Epithelial cell of esophagus (primary cell): ENCODE results near the gene CHST11.
"Not testable (repeated sequence)": the region's sequence is repeated elsewhere in the genome, so short reads cannot be mapped to it uniquely, and the experiment has no call there.

Source experiments
- DNase-seq: peaks from one replicate; pipeline ENCODE4 v3.0.0; 2010; ENCODE audit warnings: low read depth
- H3K4me3 ChIP-seq: 2 replicates; pipeline ENCODE4 v1.5.1; 2011; ENCODE audit warnings: mild to moderate bottlenecking, low read length, control low read depth
- TF ChIP-seq, protein P1 (sequence below): IDR thresholded peaks from 2 replicates; pipeline ENCODE4 v1.5.1; 2011; ENCODE audit warnings: low read depth, mild to moderate bottlenecking, low read length, control low read depth, inconsistent platforms; ENCODE audit not compliant: insufficient read depth; ENCODE audit errors: missing control alignments

Gene CHST11

DNA sequence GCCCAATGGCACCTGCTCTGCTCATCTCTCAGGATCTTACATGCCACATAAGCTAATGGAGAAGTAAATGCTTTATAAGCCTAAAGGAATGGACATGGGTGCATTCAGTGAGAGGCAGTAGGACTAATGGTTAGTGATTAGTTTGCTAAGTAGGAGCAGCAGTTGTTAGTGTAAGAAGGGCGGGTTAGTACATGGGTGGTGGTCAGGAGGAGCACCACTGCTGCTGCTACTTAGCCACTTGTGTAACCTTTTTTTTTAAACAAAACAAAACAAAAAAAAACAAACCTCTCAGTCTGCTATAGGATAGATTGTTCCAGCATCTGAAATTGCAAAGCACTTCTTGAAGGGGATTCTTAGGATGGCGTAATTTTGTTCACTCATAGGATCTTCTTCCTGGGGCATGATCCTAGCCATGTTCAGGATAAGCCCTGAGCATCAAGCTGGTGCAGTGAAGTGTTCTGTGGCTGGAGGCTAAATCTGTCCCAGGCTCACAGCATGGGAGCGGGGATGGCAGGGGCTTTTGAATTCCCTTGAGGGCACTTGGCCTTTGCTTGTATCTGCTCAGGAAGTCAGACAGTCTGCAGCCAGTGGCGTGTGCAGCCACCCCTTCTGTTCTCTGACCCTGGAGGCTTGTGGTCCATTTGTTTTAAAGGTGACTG, 63.6 kb downstream of the CHST11 start:
- no peak overlapping the region for H3K4me3 ChIP-seq
- TF ChIP-seq, protein P1, sequence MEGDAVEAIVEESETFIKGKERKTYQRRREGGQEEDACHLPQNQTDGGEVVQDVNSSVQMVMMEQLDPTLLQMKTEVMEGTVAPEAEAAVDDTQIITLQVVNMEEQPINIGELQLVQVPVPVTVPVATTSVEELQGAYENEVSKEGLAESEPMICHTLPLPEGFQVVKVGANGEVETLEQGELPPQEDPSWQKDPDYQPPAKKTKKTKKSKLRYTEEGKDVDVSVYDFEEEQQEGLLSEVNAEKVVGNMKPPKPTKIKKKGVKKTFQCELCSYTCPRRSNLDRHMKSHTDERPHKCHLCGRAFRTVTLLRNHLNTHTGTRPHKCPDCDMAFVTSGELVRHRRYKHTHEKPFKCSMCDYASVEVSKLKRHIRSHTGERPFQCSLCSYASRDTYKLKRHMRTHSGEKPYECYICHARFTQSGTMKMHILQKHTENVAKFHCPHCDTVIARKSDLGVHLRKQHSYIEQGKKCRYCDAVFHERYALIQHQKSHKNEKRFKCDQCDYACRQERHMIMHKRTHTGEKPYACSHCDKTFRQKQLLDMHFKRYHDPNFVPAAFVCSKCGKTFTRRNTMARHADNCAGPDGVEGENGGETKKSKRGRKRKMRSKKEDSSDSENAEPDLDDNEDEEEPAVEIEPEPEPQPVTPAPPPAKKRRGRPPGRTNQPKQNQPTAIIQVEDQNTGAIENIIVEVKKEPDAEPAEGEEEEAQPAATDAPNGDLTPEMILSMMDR, result no peak
- DNase-seq, result no peak

DNA sequence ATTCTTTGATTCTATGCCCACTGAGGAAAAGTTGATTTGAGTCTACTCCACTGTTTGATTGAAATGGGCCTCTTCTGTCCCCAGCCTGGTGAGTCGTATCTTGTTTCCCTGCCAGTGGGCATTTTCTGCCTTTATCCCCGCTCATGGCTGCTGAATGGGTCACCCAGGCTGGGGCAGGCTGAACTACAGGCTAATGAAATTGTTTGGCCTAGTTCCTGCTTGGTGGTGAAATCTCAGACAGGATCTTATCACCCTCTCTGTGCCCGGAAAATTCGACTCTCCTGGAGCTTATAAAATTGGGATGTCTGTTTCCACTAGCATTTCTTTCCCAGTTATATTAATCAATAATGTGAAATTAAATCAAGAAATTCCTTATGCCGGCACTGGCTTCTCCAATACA, 65.0 kb downstream of the CHST11 start:
- no peak for DNase-seq
- no peak overlapping the region for H3K4me3 ChIP-seq
- TF ChIP-seq, protein P1, result no peak

DNA sequence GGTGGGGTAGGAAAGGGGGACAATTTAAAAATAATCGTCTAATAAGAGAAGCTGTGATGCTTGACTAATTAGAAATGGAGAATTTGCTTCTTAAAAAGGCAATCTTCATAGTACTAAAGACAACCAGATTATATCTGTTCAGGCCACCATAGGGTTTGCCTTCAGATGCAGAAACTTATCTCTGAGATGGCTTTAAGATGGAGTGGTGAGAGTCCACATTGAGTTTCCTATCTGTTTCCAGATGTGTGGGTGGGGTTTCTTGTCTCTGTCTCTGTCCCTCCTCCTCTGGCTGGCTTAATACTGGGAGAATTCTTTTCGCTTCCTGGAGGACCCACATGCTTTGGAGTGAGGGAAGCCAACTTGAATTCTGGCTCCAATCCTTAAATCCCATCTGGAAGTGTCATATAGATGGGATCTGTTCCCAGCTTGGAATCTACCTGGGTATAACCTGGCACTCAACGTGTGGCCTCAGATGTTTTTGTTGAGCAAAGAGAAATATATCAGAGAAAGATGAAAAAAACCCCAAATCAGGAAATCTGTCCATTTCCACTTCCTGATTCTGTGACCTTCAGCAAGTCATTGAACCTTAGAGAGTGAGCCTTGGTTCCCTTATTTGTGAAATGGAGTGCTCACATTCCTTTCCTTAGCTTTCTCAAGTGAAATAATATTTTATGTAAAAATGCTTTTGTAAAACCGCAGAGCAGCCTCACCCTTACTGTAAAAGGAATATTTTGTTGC, 66.4 kb downstream of the CHST11 start:
- TF ChIP-seq, protein P1, result no peak
- no peak overlapping the region for H3K4me3 ChIP-seq
- DNase-seq, result no peak

DNA sequence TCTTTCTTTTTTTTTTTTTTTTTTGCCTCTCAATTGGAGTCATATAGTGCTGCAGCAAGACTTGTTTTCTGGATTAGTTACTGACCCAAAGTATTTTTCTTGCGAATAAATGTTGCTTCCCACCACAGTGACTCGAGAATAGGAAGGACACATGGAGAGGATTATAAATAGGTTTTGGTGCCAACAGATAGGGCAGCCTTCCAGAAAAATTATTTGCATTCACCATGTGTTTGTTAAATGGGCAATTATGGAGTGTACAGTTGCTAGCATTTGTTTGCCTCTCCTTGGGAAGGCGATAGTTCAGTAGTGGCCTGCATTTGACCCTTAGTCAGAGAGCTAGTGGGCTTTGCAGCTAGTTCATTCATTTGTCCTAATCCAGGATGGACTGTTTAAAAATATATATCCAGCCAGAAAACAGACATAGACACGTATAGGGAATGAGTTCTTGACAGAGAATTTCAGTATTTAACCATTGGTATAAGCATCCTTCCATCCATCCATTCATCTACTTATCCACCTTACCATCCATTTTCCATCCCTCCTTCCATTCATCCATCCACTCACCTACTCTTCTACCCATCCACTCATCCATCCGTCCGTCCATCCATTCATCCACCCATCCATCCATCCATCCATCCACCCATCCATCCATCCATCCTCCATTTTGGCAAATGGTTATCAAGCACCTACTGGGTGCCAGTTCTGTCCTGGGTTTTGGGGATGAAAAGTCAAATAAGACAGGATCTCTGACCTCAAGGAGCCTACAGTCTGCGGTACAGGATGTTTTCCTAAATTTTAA, 67.5 kb downstream of the CHST11 start:
- no peak overlapping the region for H3K4me3 ChIP-seq
- TF ChIP-seq, protein P1, result no peak
- DNase-seq, result no peak

DNA sequence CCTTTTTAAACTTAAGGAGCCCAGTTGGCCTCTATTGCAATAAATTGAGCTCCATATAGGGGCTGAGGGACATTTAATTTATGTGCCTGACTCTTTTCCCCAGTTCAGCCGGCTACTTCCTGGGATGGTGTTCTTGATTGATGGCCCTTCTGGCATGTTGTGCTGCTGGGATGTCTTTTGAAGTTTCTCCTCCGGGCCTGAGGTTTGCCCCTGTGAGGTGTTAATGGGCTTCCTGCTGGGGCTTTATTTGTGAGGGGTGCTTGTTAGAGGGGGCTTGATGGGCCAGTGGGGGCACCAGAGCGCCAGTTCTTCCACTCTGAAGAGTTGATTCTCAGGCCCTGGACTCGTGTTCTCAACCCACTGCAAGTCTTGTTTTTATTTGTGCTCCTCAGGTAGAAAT, 69.6 kb downstream of the CHST11 start:
- TF ChIP-seq, protein P1, result no peak
- DNase-seq, result no peak
- H3K4me3 ChIP-seq, result no peak overlapping the region

DNA sequence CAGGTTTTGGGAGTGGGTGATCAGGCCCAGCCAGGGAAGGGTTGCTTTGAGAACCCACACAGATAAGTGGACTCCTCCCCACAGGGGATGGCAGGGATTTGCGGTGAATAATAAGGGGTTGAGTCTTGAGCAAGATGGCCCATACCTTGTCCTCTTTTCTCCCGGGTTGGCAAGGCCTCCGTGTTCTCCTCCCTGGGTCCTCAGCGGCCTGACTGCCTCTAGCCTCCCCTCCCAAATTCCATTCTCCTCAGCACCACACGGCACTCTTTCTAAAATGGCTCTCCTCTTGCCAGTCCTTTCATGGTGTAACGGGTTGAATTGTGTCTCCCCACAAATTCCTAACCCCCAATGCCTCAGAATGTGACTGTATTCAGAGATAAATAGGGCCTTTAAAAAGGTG, 70.0 kb downstream of the CHST11 start:
- TF ChIP-seq, protein P1, result no peak
- no peak overlapping the region for H3K4me3 ChIP-seq
- DNase-seq, result no peak

DNA sequence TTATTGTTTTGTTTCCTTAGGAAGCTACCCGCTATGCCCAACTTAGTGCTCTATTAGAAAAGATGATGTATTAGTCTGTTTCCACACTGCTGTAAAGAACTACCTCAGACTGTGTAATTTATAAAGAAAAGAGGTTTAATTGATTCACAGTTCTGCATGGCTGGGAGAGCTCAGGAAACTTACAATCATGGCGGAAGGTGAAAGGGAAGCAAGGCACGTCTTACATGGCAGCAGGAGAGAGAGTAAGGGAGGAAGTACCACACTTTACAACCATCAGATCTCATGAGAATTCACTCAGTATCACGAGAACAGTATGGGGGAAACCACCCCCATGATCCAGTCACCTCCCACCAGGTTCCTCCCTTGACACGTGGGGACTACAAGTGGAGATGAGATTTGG, 70.9 kb downstream of the CHST11 start:
- DNase-seq, H3K4me3 ChIP-seq: not testable (repeated sequence)
